NCI-H1048 (cell line): Measurements from ENCODE around the gene CLSTN2.

Source experiments
- DNase-seq: peaks from one replicate; lab custom pipeline; 2025; lab: John Stamatoyannopoulos, UW

Gene CLSTN2

DNA sequence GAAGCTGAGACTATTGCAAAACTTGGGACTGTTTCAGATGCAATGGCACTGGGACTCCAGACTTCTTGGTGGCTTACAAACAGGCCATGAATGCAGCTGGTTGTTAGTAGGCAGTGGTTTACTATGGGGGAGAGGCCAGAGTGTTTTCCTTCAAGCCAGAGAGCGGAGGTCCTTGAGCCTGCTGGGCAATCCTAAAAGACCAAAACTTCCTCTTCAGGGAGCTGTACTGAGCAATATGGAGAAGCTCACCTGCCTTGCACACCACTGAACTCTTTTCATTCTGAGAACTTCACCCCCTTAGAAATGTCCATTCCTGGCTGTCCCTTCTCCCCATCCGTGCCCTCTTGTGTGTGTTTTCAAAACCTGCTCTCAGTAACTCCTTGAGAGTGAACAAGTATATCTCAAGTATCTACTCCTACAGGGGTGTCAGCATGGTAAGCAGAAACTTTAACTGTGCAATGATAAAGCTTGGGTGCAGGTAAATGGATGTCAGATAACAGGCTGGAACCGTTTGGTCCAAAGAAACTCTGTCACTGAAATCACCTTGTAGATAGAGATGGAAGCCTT is 213.9 kb downstream of the CLSTN2 start:
- DNase-seq: no peak

- DNase-seq: no peak
Measured at GRCh38 chr3:140151321-140151720, 216.3 kb downstream of the CLSTN2 start.

- no peak for DNase-seq
Measured at GRCh38 chr3:140152851-140153639, 218.1 kb downstream of the CLSTN2 start.

GRCh38 chr3:140153736-140154135 is 218.8 kb downstream of the CLSTN2 start:
- DNase-seq: no peak

- no peak for DNase-seq
Measured at GRCh38 chr3:140157161-140157560, 222.2 kb downstream of the CLSTN2 start.

GRCh38 chr3:140159646-140160045 is 224.7 kb downstream of the CLSTN2 start:
- DNase-seq: no peak

DNA sequence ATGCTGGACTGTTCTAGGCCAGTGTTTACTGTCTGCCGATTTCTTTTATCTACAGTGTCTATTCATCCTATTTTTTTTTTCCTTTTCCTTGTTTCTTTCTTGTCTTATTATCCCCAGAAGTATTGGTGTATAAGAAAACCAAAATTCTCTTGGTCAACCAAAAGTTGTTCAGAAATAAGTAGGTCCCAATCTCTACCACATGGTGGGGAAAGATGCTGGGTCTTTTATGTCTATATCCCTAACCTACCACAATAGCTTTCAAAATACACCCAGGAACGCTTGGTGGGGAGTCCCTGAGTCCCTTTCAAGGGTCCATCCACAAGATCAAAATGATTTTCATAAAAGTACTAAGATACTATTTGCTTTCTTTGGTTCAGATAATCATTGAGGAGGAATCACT is 225.6 kb downstream of the CLSTN2 start:
- DNase-seq: no peak

DNA sequence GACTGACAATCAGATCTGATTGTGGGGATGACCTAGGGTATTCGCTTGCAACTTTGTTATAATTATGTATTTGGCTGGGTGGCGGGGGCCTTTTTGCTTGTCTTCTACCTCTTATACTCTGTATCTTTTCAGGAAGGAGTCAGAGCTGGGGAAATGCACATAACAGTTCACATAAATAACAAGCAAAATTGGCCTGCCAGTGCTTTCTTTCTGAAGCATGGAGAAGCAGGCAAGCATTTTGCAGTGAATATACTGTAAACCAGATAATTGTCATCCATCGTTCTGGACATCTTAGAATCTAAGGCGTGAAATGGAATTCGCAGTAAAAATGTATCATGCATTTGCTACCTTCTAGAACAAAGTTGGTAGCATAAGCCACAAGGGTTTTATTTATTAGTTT is 227.6 kb downstream of the CLSTN2 start:
- DNase-seq: no peak

- DNase-seq: no peak
Measured at GRCh38 chr3:140163159-140163763, 228.3 kb downstream of the CLSTN2 start.

- no peak for DNase-seq
Measured at GRCh38 chr3:140164156-140164555, 229.2 kb downstream of the CLSTN2 start.

- DNase-seq: no peak
Measured at GRCh38 chr3:140164922-140165590, 230.1 kb downstream of the CLSTN2 start.

DNA sequence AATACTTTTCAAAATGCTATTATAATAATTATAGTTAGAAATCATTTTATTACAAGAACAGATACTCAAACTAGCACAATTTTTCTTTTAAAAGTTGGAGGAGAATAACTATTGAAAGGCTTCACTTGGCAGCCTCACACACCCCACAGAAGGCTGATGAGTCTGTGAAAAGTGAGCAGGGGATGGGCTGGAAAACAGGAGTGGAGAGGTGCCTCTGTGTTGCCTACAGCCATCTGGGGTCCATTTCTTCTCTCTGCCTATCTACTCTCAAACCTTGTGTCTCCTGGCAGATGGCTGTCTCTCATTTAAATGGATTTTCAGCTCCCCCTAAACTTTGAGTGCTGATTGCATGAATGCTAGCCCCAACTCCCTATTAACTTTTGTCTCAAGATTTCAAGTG is 230.8 kb downstream of the CLSTN2 start:
- no peak for DNase-seq

GRCh38 chr3:140166861-140167599 is 232.0 kb downstream of the CLSTN2 start:
- no peak for DNase-seq

DNA sequence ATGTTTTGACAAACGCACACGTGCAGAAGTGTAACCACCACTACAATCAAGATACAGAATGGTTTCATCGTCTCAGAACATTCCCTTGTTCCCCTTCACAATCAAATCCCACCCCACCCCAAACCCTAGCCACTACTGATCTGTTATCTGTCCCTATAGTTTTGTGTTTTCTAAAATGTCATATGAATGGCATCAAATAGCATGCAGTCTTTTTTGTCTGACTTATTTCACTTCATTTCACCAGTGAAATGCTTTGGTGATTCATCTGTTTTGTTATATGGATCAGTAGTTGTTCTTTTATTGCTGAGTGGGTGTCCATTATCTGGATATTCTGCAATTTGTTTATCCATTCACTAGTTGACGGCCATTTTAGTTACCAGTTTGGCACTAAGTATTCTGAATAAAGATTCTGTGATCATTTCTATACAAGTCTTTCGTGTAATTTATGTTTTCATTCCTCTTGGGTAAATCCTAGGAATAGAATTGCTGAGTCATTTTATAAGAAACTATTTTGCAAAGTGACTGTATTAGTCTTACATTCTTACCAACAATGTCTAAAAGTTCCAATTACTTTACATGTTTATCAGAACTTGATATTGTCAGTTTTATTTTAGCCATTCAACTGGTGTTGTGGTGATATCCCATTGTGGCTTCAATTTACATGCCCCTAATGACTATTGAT is 232.8 kb downstream of the CLSTN2 start:
- no peak for DNase-seq

GRCh38 chr3:140170612-140171011 is 235.6 kb downstream of the CLSTN2 start:
- DNase-seq: no peak

DNA sequence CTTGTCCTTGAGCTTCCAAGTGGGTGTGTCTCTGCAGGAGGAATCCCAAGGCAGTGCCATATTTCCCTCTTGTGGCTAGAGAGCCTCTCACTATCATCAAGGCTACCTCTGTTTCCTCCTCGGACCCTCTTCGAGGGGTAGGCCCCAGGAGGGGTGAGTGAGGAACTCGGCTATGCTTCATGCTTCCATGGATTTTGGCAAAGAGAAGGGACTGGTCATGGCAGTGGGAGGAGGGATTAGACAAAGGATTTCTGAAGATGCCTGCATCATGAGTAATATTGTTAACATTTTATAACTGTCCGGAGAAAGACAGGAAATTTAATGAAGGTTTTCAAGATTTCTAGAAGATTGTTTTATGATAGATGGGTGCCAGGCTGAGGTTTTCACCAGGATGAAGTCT is 241.5 kb downstream of the CLSTN2 start:
- no peak for DNase-seq

DNA sequence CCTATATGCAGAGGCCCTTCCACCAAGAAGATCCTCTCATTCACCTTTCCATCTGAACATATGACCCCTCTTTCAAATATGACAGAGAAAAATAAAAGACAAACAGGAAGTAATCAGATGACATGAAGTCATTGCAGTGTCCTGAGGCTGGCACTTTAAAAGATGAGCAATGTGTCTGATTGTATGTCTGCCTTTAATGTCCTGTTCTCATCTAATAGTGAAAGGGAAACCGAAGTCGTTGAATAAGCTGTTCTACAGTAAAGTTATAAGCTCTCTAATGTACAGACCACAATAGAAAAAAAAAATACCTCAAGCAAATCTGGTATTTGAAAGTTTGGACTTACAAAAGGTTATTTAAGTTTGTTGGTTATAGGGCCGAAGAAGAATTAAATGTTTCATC is 243.0 kb downstream of the CLSTN2 start:
- DNase-seq: no peak

GRCh38 chr3:140178482-140178881 is 243.5 kb downstream of the CLSTN2 start:
- DNase-seq: no peak

DNA sequence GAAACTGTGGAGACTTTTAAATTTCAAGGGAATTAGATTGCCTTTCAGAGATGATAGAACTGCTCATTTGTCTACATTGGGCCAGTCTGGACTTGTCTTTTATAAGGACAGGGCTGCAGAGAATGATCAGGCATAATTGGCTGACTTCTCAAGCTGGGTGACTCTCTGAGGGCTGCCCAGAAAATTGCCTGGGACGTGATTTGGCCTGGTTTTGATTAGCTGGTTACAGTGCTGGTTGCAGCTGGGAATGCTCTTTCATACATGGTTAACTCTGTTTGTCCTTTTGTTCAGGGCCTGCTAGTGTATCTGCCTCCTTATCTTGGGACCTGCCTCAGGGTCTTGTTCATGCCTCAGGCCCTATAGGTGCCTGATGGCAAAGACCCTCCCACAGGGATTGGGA is 245.6 kb downstream of the CLSTN2 start:
- DNase-seq: no peak

DNA sequence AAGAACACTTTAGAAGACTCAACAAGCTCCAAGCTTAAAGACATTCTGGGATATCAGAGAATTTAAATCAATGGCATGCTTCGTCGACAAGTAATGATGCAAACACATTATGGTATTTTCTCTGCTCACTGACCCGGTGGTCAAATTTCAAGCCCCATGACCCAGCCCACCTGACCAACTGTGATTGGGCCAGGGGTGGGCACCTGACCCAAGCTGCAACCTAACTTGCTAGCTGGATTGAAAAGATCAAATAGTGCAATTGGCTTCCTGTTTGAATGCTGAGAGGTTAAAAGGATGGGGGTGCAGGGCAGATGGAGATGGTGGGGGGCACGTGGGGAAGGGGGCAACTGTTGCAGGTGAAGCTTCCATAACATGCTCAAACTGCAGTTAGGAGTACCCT is 250.4 kb downstream of the CLSTN2 start:
- no peak for DNase-seq

GRCh38 chr3:140186421-140186920 is 251.5 kb downstream of the CLSTN2 start:
- DNase-seq: no peak
